Activated B cell treated with CpG ODN at 0.5 μM for 24 hours (primary cell): ENCODE measurements around the gene PFDN5. TPM values are rescaled to one million over a fixed set of nuclear protein-coding genes. Genes with fewer than 3 reads are reported as not detected.
A peak's percentile ranks its signal among the peaks of the same experiment; 100 is the strongest.

Source experiments
- ATAC-seq: fragments of 200-7000 bp; cut with Tn5 transposase; one replicate; pipeline ENCODE4 v1.10.0; 2021; ENCODE audit warnings: low read depth, mild to moderate bottlenecking, moderate library complexity
- CTCF ChIA-PET: fragments of 350-600 bp; sonication (Branson Sonifier 250); formaldehyde crosslinking; loops from one replicate; lab custom pipeline; 2021; ENCODE audit warnings: antibody characterized with exemption; lab: Charles Lee
- POLR2A ChIA-PET: fragments of 350-600 bp; sonication (Branson Sonifier 250); formaldehyde crosslinking; loops from one replicate; lab custom pipeline; 2021; ENCODE audit warnings: antibody characterized with exemption; lab: Charles Lee
- DNase-seq: peaks from one replicate; pipeline ENCODE4 v3.0.0; 2022
- H3K27ac Mint-ChIP-seq: one replicate; pipeline ENCODE4 v1.8.0; 2020; ENCODE audit warnings: mixed read lengths
- H3K27me3 Mint-ChIP-seq: one replicate; pipeline ENCODE4 v1.8.0; 2021; ENCODE audit warnings: mixed read lengths
- H3K36me3 Mint-ChIP-seq: one replicate; pipeline ENCODE4 v1.8.0; 2021; ENCODE audit warnings: low read depth, mixed read lengths
- H3K4me1 Mint-ChIP-seq: one replicate; pipeline ENCODE4 v1.8.0; 2021; ENCODE audit warnings: mixed read lengths
- H3K4me3 Mint-ChIP-seq: one replicate; pipeline ENCODE4 v1.8.0; 2020; ENCODE audit warnings: mild to moderate bottlenecking, mixed read lengths
- H3K9me3 Mint-ChIP-seq: one replicate; pipeline ENCODE4 v1.8.0; 2020; ENCODE audit warnings: mixed read lengths
- intact Hi-C: fragments of 100-400 bp; cut with micrococcal nuclease; formaldehyde crosslinking; loops from one replicate; pipeline ENCODE4 v1.15.1; 2024
- total RNA-seq: library from RNA; stranded (reverse); gene quantifications from 2 replicates; pipeline ENCODE4 v1.2.3, GENCODE V29; 2022
- TF ChIP-seq, protein P1 (sequence below): fragments of 200-600 bp; IDR thresholded peaks from one replicate; pipeline ENCODE4 v1.8.0; 2022; ENCODE audit warnings: antibody characterized with exemption, mild to moderate bottlenecking

PFDN5 gene
- total RNA-seq, 1 donor from 2014 or later: 486 TPM

DNA sequence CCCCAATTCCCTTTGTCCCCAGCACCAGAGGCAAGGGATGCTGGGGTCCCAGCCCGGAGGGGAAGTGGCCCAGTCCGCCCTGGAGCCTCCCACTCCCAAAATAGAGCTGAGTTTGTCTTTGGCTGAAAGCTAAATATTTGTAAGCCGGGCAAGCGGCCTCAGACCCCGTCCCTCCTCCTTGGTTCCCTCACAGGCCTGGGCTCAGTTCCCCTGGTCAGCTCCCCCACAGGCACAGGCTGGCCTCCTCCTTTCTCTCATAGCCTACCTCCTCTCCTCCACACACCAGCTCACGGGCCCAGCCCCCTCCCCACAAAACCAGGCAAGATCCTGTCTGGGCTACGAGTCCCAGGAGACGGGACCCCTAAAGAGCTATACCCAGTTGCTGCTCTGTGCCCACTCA is 39.5 kb downstream of the PFDN5 start:
- DNase-seq (no peak), ATAC-seq (no peak)
- TF ChIP-seq, protein P1, sequence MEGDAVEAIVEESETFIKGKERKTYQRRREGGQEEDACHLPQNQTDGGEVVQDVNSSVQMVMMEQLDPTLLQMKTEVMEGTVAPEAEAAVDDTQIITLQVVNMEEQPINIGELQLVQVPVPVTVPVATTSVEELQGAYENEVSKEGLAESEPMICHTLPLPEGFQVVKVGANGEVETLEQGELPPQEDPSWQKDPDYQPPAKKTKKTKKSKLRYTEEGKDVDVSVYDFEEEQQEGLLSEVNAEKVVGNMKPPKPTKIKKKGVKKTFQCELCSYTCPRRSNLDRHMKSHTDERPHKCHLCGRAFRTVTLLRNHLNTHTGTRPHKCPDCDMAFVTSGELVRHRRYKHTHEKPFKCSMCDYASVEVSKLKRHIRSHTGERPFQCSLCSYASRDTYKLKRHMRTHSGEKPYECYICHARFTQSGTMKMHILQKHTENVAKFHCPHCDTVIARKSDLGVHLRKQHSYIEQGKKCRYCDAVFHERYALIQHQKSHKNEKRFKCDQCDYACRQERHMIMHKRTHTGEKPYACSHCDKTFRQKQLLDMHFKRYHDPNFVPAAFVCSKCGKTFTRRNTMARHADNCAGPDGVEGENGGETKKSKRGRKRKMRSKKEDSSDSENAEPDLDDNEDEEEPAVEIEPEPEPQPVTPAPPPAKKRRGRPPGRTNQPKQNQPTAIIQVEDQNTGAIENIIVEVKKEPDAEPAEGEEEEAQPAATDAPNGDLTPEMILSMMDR: no peak
- H3K4me1 Mint-ChIP-seq: peaks cover 11% of the 10 kb centered on the region
- H3K27ac Mint-ChIP-seq: no peak overlapping the region
- H3K4me3 Mint-ChIP-seq: no peak overlapping the region
- H3K36me3 Mint-ChIP-seq: no peaks in the 10 kb centered on the region
- POLR2A ChIA-PET: interaction anchor here (1.0 to 1.4 kb wide), 2 partner anchors 10 kb away, joined by 4 to 5 read pairs; no protein-coding TSS in a partner anchor
- intact Hi-C loops: no loop called here
- peaks cover 59% of the 10 kb centered on the region for H3K27me3 Mint-ChIP-seq
- CTCF ChIA-PET: interaction anchor here (1.2 to 1.7 kb wide), 2 partner anchors 10 to 11 kb away, joined by 4 to 6 read pairs; no protein-coding TSS in a partner anchor
- H3K9me3 Mint-ChIP-seq: no peaks in the 10 kb centered on the region

DNA sequence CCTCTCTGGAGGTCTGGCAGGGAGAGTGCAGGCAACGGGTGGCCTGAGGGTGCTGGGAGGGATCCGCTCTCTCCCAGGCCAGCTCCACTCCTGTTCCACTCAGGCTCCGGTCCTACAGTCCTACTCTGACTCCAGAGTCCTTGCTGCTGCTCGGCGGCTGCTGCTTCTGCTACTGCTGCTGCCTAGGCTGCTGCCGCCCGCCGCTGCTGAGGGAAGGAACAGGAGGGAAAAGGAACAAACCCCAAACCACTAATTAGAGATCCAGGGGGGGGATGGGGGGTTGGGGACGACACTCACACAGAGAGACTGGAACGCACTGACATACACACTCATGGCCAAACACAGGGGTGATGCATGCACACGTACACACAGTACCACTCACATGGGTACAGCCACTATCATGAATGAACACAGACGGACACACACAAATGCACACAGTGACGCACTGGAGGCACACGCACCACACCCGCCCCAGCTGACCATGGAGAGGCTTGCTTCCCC is 40.9 kb downstream of the PFDN5 start, which contains the start of gene SP7:
SP7 (minus strand) TSS at position 174 of the 501 bp plus-strand sequence. CDS start 708 bp downstream, outside the sequence.
- H3K4me3 Mint-ChIP-seq: no peak within 1 kb of the TSS
- no peak for DNase-seq

GRCh38 chr12:53338017-53338416 is 42.7 kb downstream of the PFDN5 start:
- ChIA-PET CTCF (no interaction called here), POLR2A (no interaction called here)
- Mint-ChIP-seq H3K4me3 (no peak overlapping the region), H3K27me3 (peaks cover 52% of the 10 kb centered on the region), H3K36me3 (no peaks in the 10 kb centered on the region), H3K4me1 (peaks cover 11% of the 10 kb centered on the region), H3K9me3 (no peaks in the 10 kb centered on the region), H3K27ac (no peak overlapping the region)
- DNase-seq (no peak), ATAC-seq (no peak)
- TF ChIP-seq, protein P1: no peak
- intact Hi-C loops: no loop called here

More for the DNA sequence above, 40.9 kb downstream of the PFDN5 start, which contains the start of gene SP7:
- intact Hi-C loops: no loop called here
- Mint-ChIP-seq H3K27me3 (peaks cover 58% of the 10 kb centered on the region), H3K4me1 (peaks cover 11% of the 10 kb centered on the region), H3K27ac (no peak within 1 kb of the TSS), H3K9me3 (no peaks in the 10 kb centered on the region), H3K36me3 (no peaks in the 10 kb centered on the region)
- CTCF ChIA-PET: interaction anchor here (1.7 kb wide), 1 partner anchor 9 kb away, joined by 6 read pairs; no protein-coding TSS in a partner anchor
- TF ChIP-seq, protein P1: no peak
- peak; percentile 81 for ATAC-seq
- POLR2A ChIA-PET: interaction anchor here (0.6 kb wide), 1 partner anchor 16 kb away, joined by 4 read pairs; no protein-coding TSS in a partner anchor

DNA sequence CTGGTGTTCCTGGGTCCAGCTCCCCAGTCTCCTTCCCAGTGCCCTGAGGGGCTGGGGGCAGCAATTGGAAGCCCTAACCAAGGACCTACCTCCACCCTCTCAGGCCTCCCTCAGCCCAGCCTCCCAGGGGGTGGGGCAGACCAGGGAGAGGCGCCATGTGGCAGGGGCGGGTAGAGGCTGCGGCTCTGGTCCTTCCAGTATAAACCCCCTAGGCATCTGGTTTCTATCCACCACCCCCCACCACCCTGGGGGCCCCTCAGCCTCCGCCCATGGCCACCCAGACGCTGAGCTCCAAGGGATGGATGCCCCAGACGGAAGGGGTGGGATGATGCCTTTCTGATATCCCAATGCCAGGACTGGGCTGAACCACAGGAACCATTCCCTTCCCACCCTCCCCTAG is 43.6 kb downstream of the PFDN5 start:
- Mint-ChIP-seq H3K4me3 (no peak overlapping the region), H3K27ac (no peak overlapping the region)
- POLR2A ChIA-PET: interaction anchor here (0.6 to 0.7 kb wide), 2 partner anchors 102 to 114 kb away, joined by 3 to 5 read pairs; no protein-coding TSS in a partner anchor

GRCh38 chr12:53340398-53340797 is 45.1 kb downstream of the PFDN5 start:
- H3K4me1 Mint-ChIP-seq: peaks cover 26% of the 10 kb centered on the region
- CTCF ChIA-PET: no interaction called here
- ATAC-seq (no peak), DNase-seq (no peak)
- H3K27ac Mint-ChIP-seq: no peak overlapping the region
- H3K4me3 Mint-ChIP-seq: no peak overlapping the region
- TF ChIP-seq, protein P1: no peak
- H3K36me3 Mint-ChIP-seq: no peaks in the 10 kb centered on the region
- intact Hi-C loops: no loop called here
- POLR2A ChIA-PET: no interaction called here
- H3K27me3 Mint-ChIP-seq: peaks cover 32% of the 10 kb centered on the region
- no peaks in the 10 kb centered on the region for H3K9me3 Mint-ChIP-seq

More for the DNA sequence above, 43.6 kb downstream of the PFDN5 start:
- no peaks in the 10 kb centered on the region for H3K9me3 Mint-ChIP-seq
- H3K36me3 Mint-ChIP-seq: no peaks in the 10 kb centered on the region
- peaks cover 15% of the 10 kb centered on the region for H3K4me1 Mint-ChIP-seq
- CTCF ChIA-PET: interaction anchor here (0.7 kb wide), 1 partner anchor 9 kb away, joined by 3 read pairs; no protein-coding TSS in a partner anchor
- TF ChIP-seq, protein P1: no peak
- no peak for ATAC-seq
- H3K27me3 Mint-ChIP-seq: peaks cover 43% of the 10 kb centered on the region
- DNase-seq: no peak
- intact Hi-C loops: no loop called here
